Mesothelial cell of epicardium (in vitro differentiated cells): ENCODE measurements around the gene ADAMTS13. TPM values are rescaled to one million over a fixed set of nuclear protein-coding genes. Genes with fewer than 3 reads are reported as not detected.

Experiments used
- DNase-seq, 2 experiments: peaks; one replicate each; pipeline ENCODE4 v3.0.0; 2021; ENCODE audit warnings: low spot score in 2 of 2; ENCODE audit not compliant: unreplicated experiment in 2 of 2
- H3K27ac Mint-ChIP-seq: 2 replicates; pipeline ENCODE4 v1.8.0; 2021; ENCODE audit warnings: mixed read lengths
- H3K27me3 Mint-ChIP-seq: 2 replicates; pipeline ENCODE4 v1.8.0; 2021; ENCODE audit warnings: low read depth, mixed read lengths
- H3K36me3 Mint-ChIP-seq: 2 replicates; pipeline ENCODE4 v1.8.0; 2021; ENCODE audit warnings: mixed read lengths
- H3K4me1 Mint-ChIP-seq: 2 replicates; pipeline ENCODE4 v1.8.0; 2021; ENCODE audit warnings: mixed read lengths
- H3K4me3 Mint-ChIP-seq: 2 replicates; pipeline ENCODE4 v1.8.0; 2021; ENCODE audit warnings: mild to moderate bottlenecking, moderate library complexity, mixed read lengths
- H3K9me3 Mint-ChIP-seq: 2 replicates; pipeline ENCODE4 v1.8.0; 2021; ENCODE audit warnings: mixed read lengths
- total RNA-seq: library from RNA; stranded (reverse); gene quantifications from 3 replicates; pipeline ENCODE4 v1.2.1, GENCODE V29; 2021
- TF ChIP-seq, protein P1 (sequence below): fragments of 200-600 bp; sonication (generic); IDR thresholded peaks from one replicate; pipeline ENCODE4 v1.5.0; 2021; ENCODE audit warnings: antibody characterized with exemption; ENCODE audit not compliant: unreplicated experiment

The ADAMTS13 gene
- total RNA-seq, 1 donor from 2014 or later = 21.3 TPM

DNA sequence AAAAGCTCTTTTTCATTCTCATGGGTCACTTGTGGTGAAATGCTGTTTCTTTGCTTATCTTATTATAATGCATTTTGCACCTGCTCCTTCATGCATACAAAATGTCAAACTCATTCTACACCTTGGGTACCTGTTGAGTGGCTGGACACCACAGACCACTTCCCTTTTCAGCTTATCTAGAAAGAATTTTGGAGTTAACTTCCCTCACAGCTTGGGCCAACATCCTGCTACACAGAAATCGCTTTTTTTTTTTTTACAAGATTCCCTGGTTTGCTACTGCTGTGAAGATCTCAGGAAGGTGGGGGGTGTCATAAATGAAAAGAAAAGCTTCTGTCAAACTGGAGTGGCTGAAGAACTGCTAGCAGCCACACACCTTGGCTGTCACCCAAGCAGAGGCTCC is 7.0 kb upstream of the ADAMTS13 start:
- Mint-ChIP-seq H3K4me1 (peaks cover 26% of the 10 kb centered on the region), H3K4me3 (peak overlapping the region; percentile 3), H3K27me3 (no peaks in the 10 kb centered on the region), H3K9me3 (no peaks in the 10 kb centered on the region), H3K36me3 (peaks cover 23% of the 10 kb centered on the region), H3K27ac (no peak overlapping the region)
- DNase-seq = no peak
- TF ChIP-seq, protein P1, sequence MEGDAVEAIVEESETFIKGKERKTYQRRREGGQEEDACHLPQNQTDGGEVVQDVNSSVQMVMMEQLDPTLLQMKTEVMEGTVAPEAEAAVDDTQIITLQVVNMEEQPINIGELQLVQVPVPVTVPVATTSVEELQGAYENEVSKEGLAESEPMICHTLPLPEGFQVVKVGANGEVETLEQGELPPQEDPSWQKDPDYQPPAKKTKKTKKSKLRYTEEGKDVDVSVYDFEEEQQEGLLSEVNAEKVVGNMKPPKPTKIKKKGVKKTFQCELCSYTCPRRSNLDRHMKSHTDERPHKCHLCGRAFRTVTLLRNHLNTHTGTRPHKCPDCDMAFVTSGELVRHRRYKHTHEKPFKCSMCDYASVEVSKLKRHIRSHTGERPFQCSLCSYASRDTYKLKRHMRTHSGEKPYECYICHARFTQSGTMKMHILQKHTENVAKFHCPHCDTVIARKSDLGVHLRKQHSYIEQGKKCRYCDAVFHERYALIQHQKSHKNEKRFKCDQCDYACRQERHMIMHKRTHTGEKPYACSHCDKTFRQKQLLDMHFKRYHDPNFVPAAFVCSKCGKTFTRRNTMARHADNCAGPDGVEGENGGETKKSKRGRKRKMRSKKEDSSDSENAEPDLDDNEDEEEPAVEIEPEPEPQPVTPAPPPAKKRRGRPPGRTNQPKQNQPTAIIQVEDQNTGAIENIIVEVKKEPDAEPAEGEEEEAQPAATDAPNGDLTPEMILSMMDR = no peak

DNA sequence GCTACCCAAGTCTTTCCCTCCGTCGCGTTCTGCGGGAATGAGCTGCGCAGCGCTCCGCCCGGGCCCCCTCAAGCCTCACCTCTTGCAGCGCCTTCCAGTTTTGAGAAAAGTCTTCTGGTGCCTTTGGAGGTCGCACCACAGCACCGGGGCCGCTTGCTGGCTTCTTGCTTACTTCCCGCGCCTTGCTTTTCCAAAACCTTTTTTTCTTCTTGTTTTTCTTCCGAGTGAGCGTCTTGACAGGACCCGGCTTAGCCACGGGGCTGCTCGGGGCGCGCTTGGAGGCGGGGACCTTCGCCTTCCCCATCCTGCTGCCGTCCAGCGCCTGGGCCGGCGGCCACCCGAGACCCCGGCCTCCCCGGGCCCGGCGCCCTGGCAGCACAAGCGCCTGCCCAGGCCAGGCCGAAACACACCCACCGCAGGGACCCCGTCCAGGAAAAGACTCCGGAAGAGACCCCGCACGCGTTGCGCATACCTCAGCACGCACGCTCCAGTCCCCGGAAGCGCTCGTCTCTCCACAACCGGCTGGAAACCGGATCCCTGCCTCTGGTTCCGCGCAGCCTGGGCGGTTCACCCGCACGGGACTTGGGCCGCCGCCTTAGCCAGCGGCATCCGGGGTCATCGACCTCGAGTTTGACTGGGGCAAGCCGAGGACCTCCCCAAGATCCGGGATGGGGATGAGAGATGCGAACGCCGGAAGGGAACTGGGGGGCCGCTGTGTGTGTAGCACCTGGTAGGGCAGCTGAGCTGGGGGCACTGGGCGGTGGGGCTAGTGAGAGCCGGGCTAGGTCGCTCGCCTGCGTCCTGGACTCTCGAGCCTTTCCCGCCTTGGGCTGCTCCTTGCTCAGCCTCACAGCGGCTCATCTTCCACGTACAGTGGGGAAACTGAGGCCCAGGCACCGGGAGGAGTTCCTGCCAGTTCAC is 4.4 kb upstream of the ADAMTS13 start, which contains the start of gene REXO4:
Gene REXO4 (minus strand): TSS at position 470 of the 921 bp plus-strand sequence. CDS start 166 bp downstream, at position 304.
- Mint-ChIP-seq H3K27ac (peak within 1 kb of the TSS; percentile 88), H3K4me3 (peak within 1 kb of the TSS; percentile 89), H3K36me3 (peaks cover 7% of the 10 kb centered on the region), H3K4me1 (peaks cover 26% of the 10 kb centered on the region), H3K27me3 (no peaks in the 10 kb centered on the region), H3K9me3 (no peaks in the 10 kb centered on the region)
- TF ChIP-seq, protein P1 = no peak
- peak; percentile 68 to 86 for DNase-seq

DNA sequence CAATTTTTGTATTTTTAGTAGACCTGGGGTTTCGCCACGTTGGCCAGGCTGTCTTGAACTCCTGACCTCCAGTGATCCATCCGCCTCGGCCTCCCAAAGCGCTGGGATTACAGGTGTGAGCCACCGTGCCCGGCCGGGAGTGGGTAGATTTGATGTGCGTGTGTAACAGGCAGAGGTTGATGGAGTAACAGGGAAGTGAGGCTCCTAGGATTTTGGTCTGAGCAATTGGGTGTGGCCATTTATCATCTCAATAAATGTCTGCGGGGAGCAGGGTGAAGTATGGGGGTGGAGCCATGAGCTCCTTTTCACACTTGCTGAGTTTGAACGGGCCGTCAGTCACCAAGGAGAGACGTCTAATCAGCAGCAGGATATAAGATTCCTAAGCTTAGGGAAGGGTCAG is 3.2 kb upstream of the ADAMTS13 start:
- no peaks in the 10 kb centered on the region for H3K9me3 Mint-ChIP-seq
- H3K4me1 Mint-ChIP-seq = peaks cover 26% of the 10 kb centered on the region
- TF ChIP-seq, protein P1 = no peak
- peak overlapping the region; percentile 40 for H3K27ac Mint-ChIP-seq
- no peak for DNase-seq
- H3K36me3 Mint-ChIP-seq = peaks cover 4% of the 10 kb centered on the region
- H3K4me3 Mint-ChIP-seq = peak overlapping the region; percentile 89
- no peaks in the 10 kb centered on the region for H3K27me3 Mint-ChIP-seq

DNA sequence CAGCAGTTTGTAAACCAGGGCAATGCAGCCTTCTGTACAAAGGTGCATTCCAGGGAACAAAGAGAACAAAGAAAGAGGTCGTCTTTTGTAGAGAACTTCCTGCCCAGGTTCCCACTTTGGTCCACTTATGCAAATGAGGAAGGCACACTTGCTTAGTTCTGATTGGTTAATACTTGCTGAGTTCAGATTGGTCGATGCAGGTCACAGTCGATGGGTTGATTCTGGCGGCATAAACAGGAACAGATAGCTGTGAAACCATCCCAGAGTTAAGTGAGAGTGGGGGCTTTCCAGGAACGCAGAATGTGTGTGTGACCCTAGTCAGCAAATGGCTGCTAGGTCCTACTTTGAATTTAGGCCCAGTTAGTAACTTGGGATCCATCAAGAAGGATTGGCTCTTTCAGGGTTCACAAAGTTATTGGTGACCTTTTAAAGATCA is 1.8 kb upstream of the ADAMTS13 start:
- H3K36me3 Mint-ChIP-seq = no peaks in the 10 kb centered on the region
- H3K4me3 Mint-ChIP-seq = no peak overlapping the region

DNA sequence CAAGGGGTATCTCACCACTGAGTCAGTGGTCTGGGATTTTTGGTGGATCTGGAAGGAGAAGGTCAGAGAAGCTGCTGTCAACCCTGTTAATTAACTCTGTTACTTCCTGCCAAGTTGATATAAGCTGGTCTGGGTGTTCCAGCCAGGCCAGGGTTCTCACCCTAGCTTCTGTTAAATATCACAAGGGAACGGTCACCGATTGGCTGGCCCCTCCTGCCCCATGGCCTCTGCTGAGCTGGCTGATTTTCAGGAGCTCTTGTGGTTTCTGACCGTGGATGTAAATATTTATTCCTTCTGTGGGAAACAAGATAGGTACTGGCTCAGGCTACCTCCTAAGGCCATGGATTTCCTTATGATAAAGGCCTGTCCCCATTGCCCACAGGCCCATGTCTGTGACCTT is 1.0 kb downstream of the ADAMTS13 start:
- TF ChIP-seq, protein P1 = no peak

More for the DNA sequence above, 1.8 kb upstream of the ADAMTS13 start:
- Mint-ChIP-seq H3K4me1 (peaks cover 26% of the 10 kb centered on the region), H3K27me3 (no peaks in the 10 kb centered on the region), H3K27ac (no peak overlapping the region), H3K9me3 (no peaks in the 10 kb centered on the region)
- TF ChIP-seq, protein P1 = no peak
- no peak for DNase-seq

More for the DNA sequence above, 1.0 kb downstream of the ADAMTS13 start:
- H3K36me3 Mint-ChIP-seq = peaks cover 3% of the 10 kb centered on the region
- H3K4me1 Mint-ChIP-seq = peaks cover 11% of the 10 kb centered on the region
- no peak for DNase-seq
- no peaks in the 10 kb centered on the region for H3K9me3 Mint-ChIP-seq
- no peak overlapping the region for H3K4me3 Mint-ChIP-seq
- H3K27me3 Mint-ChIP-seq = peaks cover 16% of the 10 kb centered on the region
- H3K27ac Mint-ChIP-seq = no peak overlapping the region
